AML-193 (cell line): Measurements from ENCODE around the gene SFMBT2.
"Not testable (repeated sequence)": the region's sequence is repeated elsewhere in the genome, so short reads cannot be mapped to it uniquely, and the experiment has no call there.

Source experiments
- DNase-seq, 2 experiments: peaks; one replicate each; lab custom pipeline; 2025; lab: John Stamatoyannopoulos, UW

The SFMBT2 gene

GRCh38 chr10:7184660-7185366 is 226.0 kb downstream of the SFMBT2 start:
- peak; percentile 94 to 95 for DNase-seq

GRCh38 chr10:7184116-7184515 is 226.7 kb downstream of the SFMBT2 start:
- not testable (repeated sequence) for DNase-seq

- DNase-seq: not testable (repeated sequence)
Measured at GRCh38 chr10:7182327-7182726, 228.5 kb downstream of the SFMBT2 start.

DNA sequence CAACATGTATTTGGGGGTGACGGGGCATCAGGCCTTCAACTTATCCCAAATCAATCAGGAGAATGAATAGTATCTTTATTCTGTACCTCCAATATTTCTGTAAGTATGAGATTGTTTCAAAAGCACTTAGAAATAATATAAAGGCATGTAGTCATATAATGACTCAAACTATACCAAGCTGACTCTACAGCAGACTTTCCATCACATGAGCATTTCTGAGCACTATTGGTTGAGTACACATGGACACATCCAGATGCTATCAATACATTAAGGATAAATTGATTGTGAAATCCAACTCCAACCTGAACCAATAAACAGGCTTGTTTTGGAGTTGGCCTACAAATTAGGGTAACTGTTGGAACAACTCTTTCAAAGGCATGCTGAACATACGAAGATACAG is 229.4 kb downstream of the SFMBT2 start:
- no peak for DNase-seq

- DNase-seq: no peak
Measured at GRCh38 chr10:7179536-7179935, 231.3 kb downstream of the SFMBT2 start.

DNA sequence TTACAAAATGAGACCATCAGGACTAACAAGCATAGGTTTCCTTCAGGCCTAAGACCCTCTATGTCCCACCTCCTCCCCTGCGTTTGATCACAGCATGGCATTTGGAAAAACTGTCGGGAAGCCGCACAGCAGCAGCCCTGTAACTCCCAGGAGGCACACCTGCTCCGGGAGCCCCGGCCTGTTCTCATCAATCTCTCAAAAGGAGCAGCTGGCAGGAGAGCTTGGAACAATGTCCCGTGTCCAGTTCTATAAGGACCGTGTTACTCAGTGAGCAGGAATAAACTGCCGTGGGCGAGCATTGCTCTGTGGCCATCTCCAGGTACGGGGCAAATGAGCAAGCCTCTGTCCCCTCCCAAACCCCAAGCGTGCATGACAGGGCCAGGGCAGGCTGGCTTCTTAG is 236.9 kb downstream of the SFMBT2 start:
- DNase-seq: no peak

DNA sequence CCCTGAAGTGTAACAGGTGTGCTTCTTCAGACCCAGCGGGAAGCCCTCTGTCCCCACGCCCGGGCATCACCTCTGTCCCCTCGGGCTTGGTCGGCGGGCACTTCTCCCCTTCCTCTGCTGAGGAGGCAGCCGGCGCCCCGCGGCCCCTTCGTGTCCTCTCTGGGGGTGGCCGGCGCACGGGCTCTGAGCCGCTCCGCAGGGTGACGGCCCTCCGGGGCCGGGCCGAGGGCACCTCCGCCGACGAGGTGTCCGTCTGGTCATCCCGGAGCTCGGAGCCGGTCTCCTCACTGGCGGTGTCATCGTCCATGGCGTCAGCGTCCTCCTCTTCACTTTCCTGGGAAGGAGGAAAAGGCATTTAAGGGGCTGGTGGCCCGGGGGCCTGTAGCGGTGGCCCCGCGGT is 239.0 kb downstream of the SFMBT2 start:
- DNase-seq: no peak

DNA sequence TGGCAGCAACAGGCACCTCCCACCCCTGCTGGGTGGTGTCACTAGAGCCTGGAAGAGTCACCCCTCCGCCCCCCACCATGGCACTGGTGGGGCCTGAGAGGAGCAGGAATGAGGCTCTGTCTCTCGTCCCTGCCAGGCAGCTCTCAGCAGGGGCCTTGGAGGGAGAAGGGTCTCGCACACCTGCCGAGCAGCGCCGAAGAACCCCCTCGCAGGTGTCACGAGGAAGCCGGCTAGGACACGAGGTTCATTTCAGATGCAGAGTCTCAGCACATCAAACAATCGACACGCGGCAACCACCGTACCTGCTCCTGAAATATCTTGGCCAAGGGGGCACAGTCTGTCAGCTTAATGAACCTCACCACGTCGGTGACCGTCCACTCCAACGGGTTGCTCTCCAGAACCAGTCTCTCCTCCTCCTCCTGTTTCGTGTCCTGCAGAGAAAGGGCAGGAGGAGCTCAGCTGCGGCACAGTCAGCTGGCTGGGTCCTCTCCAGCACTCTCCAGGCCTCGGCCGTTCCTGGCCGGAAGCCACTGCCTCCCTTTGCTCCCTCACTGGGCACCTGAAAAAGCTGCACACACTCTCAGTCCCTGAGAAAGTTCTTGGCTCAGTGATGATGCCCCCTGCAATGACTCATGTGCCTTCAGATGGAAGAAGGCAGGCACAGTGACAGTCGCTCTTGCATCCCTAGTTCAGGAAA is 240.1 kb downstream of the SFMBT2 start:
- DNase-seq: no peak

GRCh38 chr10:7168414-7168813 is 242.4 kb downstream of the SFMBT2 start:
- DNase-seq: no peak

- DNase-seq: no peak
Measured at GRCh38 chr10:7165500-7166177, 245.2 kb downstream of the SFMBT2 start.

- DNase-seq: no peak
Measured at GRCh38 chr10:7164955-7165354, 245.9 kb downstream of the SFMBT2 start.

GRCh38 chr10:7162331-7162730 is 248.5 kb downstream of the SFMBT2 start:
- no peak for DNase-seq

GRCh38 chr10:7161484-7162250 is 249.2 kb downstream of the SFMBT2 start:
- no peak for DNase-seq

- no peak for DNase-seq
Measured at GRCh38 chr10:7159928-7160327, 250.9 kb downstream of the SFMBT2 start.

GRCh38 chr10:7159517-7159916 is 251.3 kb downstream of the SFMBT2 start:
- no peak for DNase-seq

DNA sequence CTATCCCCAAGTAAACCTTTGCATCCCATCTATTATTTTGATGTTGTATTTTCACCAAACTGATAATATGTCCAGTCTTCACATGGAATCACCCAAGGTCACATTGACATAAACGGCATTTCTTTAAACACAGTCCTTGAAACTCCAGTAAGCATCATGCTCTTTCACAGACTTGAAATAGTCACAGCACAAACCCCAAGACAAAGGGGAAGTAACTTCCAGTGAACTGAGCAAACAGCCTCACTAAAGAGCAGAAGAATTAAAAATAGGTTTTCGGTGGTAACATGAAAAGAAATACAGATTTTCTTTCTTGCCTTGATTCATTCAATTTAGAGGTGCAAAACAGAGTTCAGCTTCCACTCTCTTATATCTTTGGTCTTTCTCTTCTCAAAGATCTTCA is 253.7 kb downstream of the SFMBT2 start:
- DNase-seq: peak; percentile 17 to 62

GRCh38 chr10:7153750-7154149 is 257.1 kb downstream of the SFMBT2 start:
- DNase-seq: no peak

DNA sequence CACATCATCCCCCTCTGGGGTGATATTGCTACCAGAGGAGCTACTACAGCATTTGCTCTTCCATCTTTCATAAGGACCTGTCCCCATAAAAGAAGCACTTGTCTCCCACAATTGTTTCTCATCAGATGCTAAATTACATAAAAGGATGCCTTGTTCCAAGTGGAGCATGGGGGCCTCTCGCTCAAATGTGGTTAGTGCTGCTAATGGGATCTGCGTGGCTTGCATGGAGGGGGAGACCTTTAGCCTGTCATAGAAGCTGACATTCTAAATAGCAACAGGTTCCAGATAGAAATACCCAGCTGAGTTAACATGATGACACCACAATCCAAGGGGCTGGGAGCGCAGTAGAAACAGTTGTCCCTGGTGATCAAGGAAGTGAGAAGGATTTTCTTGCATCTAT is 257.9 kb downstream of the SFMBT2 start:
- DNase-seq: no peak

- DNase-seq: no peak
Measured at GRCh38 chr10:7152341-7152740, 258.5 kb downstream of the SFMBT2 start.

- DNase-seq: no peak
Measured at GRCh38 chr10:7151538-7151937, 259.3 kb downstream of the SFMBT2 start.

- no peak for DNase-seq
Measured at GRCh38 chr10:7150349-7150748, 260.5 kb downstream of the SFMBT2 start.

DNA sequence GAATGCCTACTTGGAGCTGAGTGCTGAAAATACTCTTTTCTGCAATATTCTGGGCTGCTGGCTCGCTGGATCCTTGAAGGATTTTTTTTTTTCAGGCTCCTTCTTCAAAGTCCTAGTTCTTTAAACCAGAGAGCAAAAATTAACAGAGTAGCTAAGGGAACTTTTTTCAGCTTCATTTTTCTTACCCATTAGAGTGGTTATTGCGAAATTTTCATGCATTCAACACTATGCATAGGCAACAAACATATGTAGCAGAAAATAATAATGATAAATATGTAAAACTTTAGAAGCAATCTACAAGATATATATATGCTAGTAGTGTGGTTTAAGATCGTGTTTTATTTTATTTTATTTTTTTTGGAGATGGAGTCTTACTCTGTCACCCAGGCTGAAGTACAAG is 264.6 kb downstream of the SFMBT2 start:
- DNase-seq: peak in 1 of 2 experiments; percentile 6
